Measurements from ENCODE around the gene LRIF1. TPM values are rescaled to one million over a fixed set of nuclear protein-coding genes. Genes with fewer than 3 reads are reported as not detected.

LRIF1 gene
- total RNA-seq, 4 donors from 2014 or later: 5.1 to 9.5 (median 5.6) TPM

Other genes starting within 250 kb of the LRIF1 start
- 10 to 100 TPM in 2 of 4 donors, 1 to 10 TPM in 2; 6.6 to 31.1 (median 17.7) TPM for gene CD53, start 90.8 kb downstream of the LRIF1 start, total RNA-seq
- gene DRAM2, start 176.2 kb upstream of the LRIF1 start, total RNA-seq: 10 to 100 TPM; 15.4 to 53.6 (median 26.9) TPM
- gene CEPT1, start 176.3 kb upstream of the LRIF1 start, total RNA-seq: 10 to 100 TPM; 21.4 to 32.4 (median 26.8) TPM
- 10 to 100 TPM; 55.3 to 73.3 (median 66.5) TPM for gene DENND2D, start 236.7 kb upstream of the LRIF1 start, total RNA-seq